Endodermal cell (in vitro differentiated cells): Measurements from ENCODE around the gene UHRF2. TPM values are rescaled to one million over a fixed set of nuclear protein-coding genes. Genes with fewer than 3 reads are reported as not detected.

ENCODE experiments used
- DNase-seq: peaks from one replicate; pipeline ENCODE4 v3.0.0-alpha.2; 2017
- H3K27ac ChIP-seq: 2 replicates; pipeline ENCODE4 v1.5.1; 2013; ENCODE audit warnings: mild to moderate bottlenecking, low read depth, low read length, moderate library complexity
- H3K27me3 ChIP-seq: 2 replicates; pipeline ENCODE4 v1.6.1; 2013; ENCODE audit warnings: mild to moderate bottlenecking, low read length, moderate library complexity; ENCODE audit not compliant: insufficient read depth, control insufficient read depth, poor library complexity, severe bottlenecking
- H3K36me3 ChIP-seq: 2 replicates; pipeline ENCODE4 v1.7.0; 2013; ENCODE audit warnings: mild to moderate bottlenecking, low read length, moderate library complexity; ENCODE audit not compliant: control insufficient read depth, insufficient read depth
- H3K4me1 ChIP-seq: one replicate; pipeline ENCODE4 v1.7.0; 2013; ENCODE audit warnings: low read length; ENCODE audit not compliant: control insufficient read depth, insufficient read depth
- H3K4me3 ChIP-seq: 2 replicates; pipeline ENCODE4 v1.5.1; 2013; ENCODE audit warnings: mild to moderate bottlenecking, low read length, moderate library complexity
- H3K9ac ChIP-seq: 2 replicates; pipeline ENCODE4 v1.6.1; 2013; ENCODE audit warnings: mild to moderate bottlenecking, low read length, moderate library complexity; ENCODE audit not compliant: poor library complexity, severe bottlenecking; ENCODE audit errors: extremely low read depth
- H3K9me3 ChIP-seq: 2 replicates; pipeline ENCODE4 v1.6.1; 2013; ENCODE audit warnings: mild to moderate bottlenecking, low read length, moderate library complexity; ENCODE audit not compliant: control insufficient read depth
- H3K27ac Mint-ChIP-seq: 2 replicates; pipeline ENCODE4 v1.8.0; 2020; ENCODE audit warnings: mixed read lengths
- H3K27me3 Mint-ChIP-seq: 2 replicates; pipeline ENCODE4 v1.8.0; 2021; ENCODE audit warnings: mild to moderate bottlenecking, mixed read lengths; ENCODE audit not compliant: insufficient read depth
- H3K36me3 Mint-ChIP-seq: 2 replicates; pipeline ENCODE4 v1.8.0; 2020; ENCODE audit warnings: low read depth, mixed read lengths
- H3K4me1 Mint-ChIP-seq: 2 replicates; pipeline ENCODE4 v1.8.0; 2020; ENCODE audit warnings: mixed read lengths
- H3K4me3 Mint-ChIP-seq: 2 replicates; pipeline ENCODE4 v1.8.0; 2020; ENCODE audit warnings: mild to moderate bottlenecking, moderate library complexity, mixed read lengths
- H3K9me3 Mint-ChIP-seq: 2 replicates; pipeline ENCODE4 v1.8.0; 2020; ENCODE audit warnings: mild to moderate bottlenecking, mixed read lengths
- WGBS, 2 experiments: methylation state at CpG; one replicate each; pipeline versions ENCODE4 v1.1.5 to v1.1.7; 2013; ENCODE audit warnings: missing lambda C conversion rate in 2 of 2, mixed read lengths in 1 of 2; ENCODE audit not compliant: insufficient coverage in 1 of 2, insufficient read length in 1 of 2; 5-methylcytosine and 5-hydroxymethylcytosine counted together
- total RNA-seq, 2 donors: library from RNA; stranded (reverse); fragmentation: NEBNext Ultra II Directional in 1 of 2; extraction: Animal tissue kit (Norgen Biotek cat#: 25700) in 1 of 2; gene quantifications; 2 replicates in 1 of 2; 3 replicates in 1 of 2; pipeline ENCODE4 v1.2.1, GENCODE V29; 2021
- TF ChIP-seq, protein P1 (sequence below): fragments of 200-600 bp; sonication (generic); conservative IDR thresholded peaks from 2 replicates; pipeline ENCODE4 v1.5.0; 2021; ENCODE audit warnings: antibody characterized with exemption, mild to moderate bottlenecking

UHRF2 gene
- total RNA-seq, 2 donors from 2014 or later: 69.4 to 83.2 TPM

DNA sequence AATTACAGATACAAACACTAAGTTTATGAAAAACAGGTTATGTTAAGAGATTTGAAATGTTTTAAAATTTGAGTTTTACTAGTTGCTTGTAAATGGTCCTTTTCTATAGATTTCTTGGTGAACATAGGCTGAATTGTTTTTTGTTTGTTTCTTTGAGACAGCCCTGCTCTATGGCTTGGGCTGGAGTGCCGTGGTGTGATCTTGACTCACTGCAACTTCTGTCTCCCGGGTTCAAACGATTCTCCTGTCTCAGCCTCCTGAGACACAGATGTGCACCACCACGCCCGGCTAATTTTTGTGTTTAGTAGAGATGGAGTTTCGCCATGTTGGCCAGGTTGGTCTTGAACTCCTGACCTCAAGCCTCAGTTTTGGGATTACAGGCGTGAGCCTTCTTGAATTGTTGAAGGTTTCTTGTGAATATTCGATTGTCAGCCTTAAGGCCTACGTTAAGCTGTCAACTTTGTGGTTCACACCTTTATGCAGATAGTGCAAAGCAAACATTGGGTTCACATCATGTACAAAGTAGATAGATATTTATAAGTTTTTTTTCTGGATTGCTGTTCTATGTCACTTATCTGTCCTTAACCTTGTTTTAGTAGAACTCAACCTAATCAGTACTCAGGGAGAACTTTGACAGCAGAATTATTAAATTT is 26.2 kb downstream of the UHRF2 start:
- no peaks in the 10 kb centered on the region for H3K27me3 ChIP-seq
- no peak overlapping the region for H3K4me3 ChIP-seq
- Mint-ChIP-seq H3K4me3 (no peak overlapping the region), H3K36me3 (peaks cover 44% of the 10 kb centered on the region), H3K4me1 (peaks cover 3% of the 10 kb centered on the region), H3K9me3 (no peaks in the 10 kb centered on the region), H3K27ac (peak overlapping the region; percentile 26), H3K27me3 (no peaks in the 10 kb centered on the region)
- H3K4me1 ChIP-seq: no peaks in the 10 kb centered on the region
- H3K36me3 ChIP-seq: peaks cover 65% of the 10 kb centered on the region
- no peak for DNase-seq
- H3K9ac ChIP-seq: no peak overlapping the region
- 85 to 91% methylated on average over 9 of the region's 9 CpGs for WGBS, 2 experiments
- no peaks in the 10 kb centered on the region for H3K9me3 ChIP-seq
- TF ChIP-seq, protein P1, sequence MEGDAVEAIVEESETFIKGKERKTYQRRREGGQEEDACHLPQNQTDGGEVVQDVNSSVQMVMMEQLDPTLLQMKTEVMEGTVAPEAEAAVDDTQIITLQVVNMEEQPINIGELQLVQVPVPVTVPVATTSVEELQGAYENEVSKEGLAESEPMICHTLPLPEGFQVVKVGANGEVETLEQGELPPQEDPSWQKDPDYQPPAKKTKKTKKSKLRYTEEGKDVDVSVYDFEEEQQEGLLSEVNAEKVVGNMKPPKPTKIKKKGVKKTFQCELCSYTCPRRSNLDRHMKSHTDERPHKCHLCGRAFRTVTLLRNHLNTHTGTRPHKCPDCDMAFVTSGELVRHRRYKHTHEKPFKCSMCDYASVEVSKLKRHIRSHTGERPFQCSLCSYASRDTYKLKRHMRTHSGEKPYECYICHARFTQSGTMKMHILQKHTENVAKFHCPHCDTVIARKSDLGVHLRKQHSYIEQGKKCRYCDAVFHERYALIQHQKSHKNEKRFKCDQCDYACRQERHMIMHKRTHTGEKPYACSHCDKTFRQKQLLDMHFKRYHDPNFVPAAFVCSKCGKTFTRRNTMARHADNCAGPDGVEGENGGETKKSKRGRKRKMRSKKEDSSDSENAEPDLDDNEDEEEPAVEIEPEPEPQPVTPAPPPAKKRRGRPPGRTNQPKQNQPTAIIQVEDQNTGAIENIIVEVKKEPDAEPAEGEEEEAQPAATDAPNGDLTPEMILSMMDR: no peak
- no peak overlapping the region for H3K27ac ChIP-seq

- TF ChIP-seq, protein P1: no peak
- no peaks in the 10 kb centered on the region for H3K9me3 ChIP-seq
- H3K27ac ChIP-seq: no peak overlapping the region
- Mint-ChIP-seq H3K4me1 (peaks cover 3% of the 10 kb centered on the region), H3K27me3 (no peaks in the 10 kb centered on the region), H3K9me3 (no peaks in the 10 kb centered on the region), H3K36me3 (peaks cover 42% of the 10 kb centered on the region), H3K4me3 (no peak overlapping the region), H3K27ac (no peak overlapping the region)
- no peak overlapping the region for H3K9ac ChIP-seq
- peaks cover 56% of the 10 kb centered on the region for H3K36me3 ChIP-seq
- WGBS, 2 experiments: 95 to 98% methylated on average over 3 of the region's 3 CpGs
- no peaks in the 10 kb centered on the region for H3K27me3 ChIP-seq
- DNase-seq: no peak
- no peaks in the 10 kb centered on the region for H3K4me1 ChIP-seq
- no peak overlapping the region for H3K4me3 ChIP-seq
Observed at GRCh38 chr9:6440405-6440804, 27.4 kb downstream of the UHRF2 start.

DNA sequence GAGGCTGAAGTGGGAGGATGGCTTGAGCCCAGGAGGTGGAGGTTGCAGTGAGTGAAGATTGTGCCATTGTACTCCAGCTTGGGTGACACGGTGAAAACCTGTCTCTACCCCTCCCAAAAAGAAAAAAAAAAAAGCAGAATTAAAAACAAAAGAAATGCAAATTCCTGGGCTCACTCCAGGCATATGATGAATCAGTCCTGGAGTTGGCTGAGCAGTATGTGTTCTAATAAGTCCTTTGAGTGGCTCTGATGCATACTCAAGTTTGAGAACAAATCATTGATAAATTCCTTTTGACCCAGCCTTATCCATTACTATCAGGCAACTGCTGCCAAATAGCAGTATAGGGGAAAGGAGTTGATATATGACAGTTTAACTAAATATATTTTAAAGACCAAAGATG is 28.3 kb downstream of the UHRF2 start:
- H3K27me3 Mint-ChIP-seq: no peaks in the 10 kb centered on the region

More for the DNA sequence above, 28.3 kb downstream of the UHRF2 start:
- no peak overlapping the region for H3K27ac Mint-ChIP-seq
- Histone ChIP-seq H3K9me3 (no peaks in the 10 kb centered on the region), H3K27ac (no peak overlapping the region), H3K9ac (no peak overlapping the region), H3K4me1 (no peaks in the 10 kb centered on the region), H3K27me3 (no peaks in the 10 kb centered on the region), H3K36me3 (peaks cover 53% of the 10 kb centered on the region), H3K4me3 (no peak overlapping the region)
- H3K4me1 Mint-ChIP-seq: peaks cover 3% of the 10 kb centered on the region
- H3K4me3 Mint-ChIP-seq: no peak overlapping the region
- no peak for DNase-seq
- WGBS, 2 experiments: no CpG with 5 or more reads among the region's 1 CpG
- H3K36me3 Mint-ChIP-seq: peaks cover 45% of the 10 kb centered on the region
- TF ChIP-seq, protein P1: no peak
- no peaks in the 10 kb centered on the region for H3K9me3 Mint-ChIP-seq
